ENCODE data around the gene TSPAN32.

TSPAN32 gene

GRCh38 chr11:2298795-2299761 is 2.7 kb upstream of the TSPAN32 start:
- ChIA-PET POLR2A (no interaction called here), CTCF (interaction anchor here (1.0 to 17.1 kb wide), 3 partner anchors 11 to 122 kb away, joined by 3 to 485 read pairs (median 8); no protein-coding TSS in a partner anchor)
- peak; percentile 15 for TF ChIP-seq CTCF (IDR thresholded peaks at IDR 0.05; ENCODE audit: control extremely low read depth, extremely low read depth, low read depth, missing control alignments)
- no peak for DNase-seq (ENCODE audit: extremely low spot score)

DNA sequence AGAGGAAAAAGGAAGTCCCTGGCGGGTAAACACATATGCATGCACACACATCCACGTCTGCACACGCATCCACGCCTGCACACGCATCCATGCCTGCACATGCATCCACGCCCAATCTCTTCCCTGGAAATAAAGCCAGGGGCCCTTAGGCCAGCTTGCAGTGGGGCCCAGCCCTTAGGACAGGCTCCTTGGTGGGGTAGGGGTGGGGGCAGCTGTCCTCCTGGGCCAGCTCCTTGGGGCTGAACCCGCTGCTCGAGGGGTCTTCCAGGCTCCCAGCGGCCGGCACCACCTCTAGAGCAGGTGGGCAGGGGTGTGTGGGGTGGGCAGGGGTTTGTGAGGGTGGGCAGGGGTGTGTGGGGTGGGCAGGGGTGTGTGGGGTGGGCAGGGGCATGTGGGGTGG is 2.0 kb upstream of the TSPAN32 start:
- ChIA-PET CTCF (interaction anchor here (2.3 to 17.1 kb wide), 2 partner anchors 102 to 121 kb away, joined by 8 to 485 read pairs; no protein-coding TSS in a partner anchor), POLR2A (no interaction called here)
- TF ChIP-seq CTCF (IDR thresholded peaks at IDR 0.05; ENCODE audit: control extremely low read depth, extremely low read depth, low read depth, missing control alignments) = no peak
- DNase-seq (ENCODE audit: extremely low spot score) = no peak

DNA sequence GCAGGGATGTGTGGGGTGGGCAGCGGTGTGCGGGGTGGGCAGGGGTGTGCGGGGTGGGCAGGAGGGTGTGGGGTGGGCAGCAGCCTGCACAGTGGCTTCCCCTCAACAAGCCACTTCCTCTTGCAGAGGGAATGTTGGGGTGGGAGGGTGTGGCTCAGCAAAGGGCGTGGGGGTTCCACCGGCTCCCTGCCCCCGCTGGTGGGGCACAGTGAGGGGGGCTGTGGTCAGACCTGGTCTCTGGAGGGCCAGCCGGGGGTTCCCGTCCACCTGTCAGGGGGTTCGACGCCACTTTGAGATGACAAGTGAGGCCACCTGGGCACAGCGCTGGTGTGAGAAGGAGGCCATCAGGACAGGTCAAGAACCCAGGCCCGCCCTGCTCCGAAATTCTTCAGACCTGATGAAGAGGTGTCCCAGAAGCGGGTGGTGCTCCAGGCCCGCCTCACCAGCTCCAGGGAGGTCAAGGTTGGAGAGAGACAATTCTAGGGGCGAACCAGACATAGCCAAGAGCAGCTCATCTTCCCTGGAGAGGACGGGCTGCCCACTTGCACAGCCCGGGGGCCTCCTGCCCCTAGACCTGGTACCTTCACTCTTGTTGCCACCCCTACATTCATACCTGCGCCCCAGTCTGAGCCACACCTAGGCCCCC is 1.4 kb upstream of the TSPAN32 start:
- TF ChIP-seq CTCF (IDR thresholded peaks at IDR 0.05; ENCODE audit: control extremely low read depth, extremely low read depth, low read depth, missing control alignments) = no peak
- no peak for DNase-seq (ENCODE audit: extremely low spot score)
- ChIA-PET POLR2A (no interaction called here), CTCF (interaction anchor here (0.8 to 17.1 kb wide), 3 partner anchors 11 to 127 kb away, joined by 3 to 485 read pairs (median 3); no protein-coding TSS in a partner anchor)

DNA sequence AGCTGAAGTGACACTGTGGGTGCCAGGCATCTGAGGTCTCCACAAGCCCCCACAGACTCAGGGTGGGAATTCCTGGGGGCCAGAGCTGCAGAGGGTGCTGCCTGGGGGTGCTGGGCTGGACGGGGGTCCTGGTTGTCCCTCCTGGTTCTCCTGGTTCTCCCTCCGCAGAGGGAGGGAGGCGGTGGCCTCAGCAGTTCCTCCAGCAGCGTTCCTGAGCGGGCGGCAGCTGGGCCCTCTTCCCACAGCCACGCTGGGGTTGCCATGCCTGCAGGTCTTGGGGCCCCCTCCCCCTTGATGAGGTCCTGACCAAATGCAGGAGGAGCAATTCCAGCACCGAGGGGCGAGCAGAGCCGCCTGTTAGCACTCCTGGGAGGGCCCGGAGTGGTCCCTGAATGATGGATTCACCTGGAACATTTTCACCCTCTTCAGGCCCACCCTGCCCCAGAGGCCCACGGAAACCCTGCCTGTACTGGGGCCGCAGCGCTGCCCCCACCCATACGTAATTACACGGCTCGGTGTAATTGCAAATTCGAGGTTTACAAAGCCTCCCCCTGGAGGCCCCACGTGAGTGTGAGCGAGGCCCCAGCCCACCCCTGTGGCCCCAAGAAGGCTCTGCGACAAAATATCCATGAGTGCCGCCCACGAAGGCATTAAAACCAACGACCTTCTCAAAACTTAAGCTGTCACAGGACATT is 730 bp upstream of the TSPAN32 start:
- DNase-seq (ENCODE audit: extremely low spot score) = no peak
- CTCF ChIA-PET = interaction anchor here (0.8 to 17.1 kb wide), 3 partner anchors 10 to 127 kb away, joined by 3 to 485 read pairs (median 3); no protein-coding TSS in a partner anchor
- POLR2A ChIA-PET = interaction anchor here (0.6 kb wide), 1 partner anchor 118 kb away, joined by 4 read pairs; no protein-coding TSS in a partner anchor
- TF ChIP-seq CTCF (IDR thresholded peaks at IDR 0.05; ENCODE audit: control extremely low read depth, extremely low read depth, low read depth, missing control alignments) = no peak

DNA sequence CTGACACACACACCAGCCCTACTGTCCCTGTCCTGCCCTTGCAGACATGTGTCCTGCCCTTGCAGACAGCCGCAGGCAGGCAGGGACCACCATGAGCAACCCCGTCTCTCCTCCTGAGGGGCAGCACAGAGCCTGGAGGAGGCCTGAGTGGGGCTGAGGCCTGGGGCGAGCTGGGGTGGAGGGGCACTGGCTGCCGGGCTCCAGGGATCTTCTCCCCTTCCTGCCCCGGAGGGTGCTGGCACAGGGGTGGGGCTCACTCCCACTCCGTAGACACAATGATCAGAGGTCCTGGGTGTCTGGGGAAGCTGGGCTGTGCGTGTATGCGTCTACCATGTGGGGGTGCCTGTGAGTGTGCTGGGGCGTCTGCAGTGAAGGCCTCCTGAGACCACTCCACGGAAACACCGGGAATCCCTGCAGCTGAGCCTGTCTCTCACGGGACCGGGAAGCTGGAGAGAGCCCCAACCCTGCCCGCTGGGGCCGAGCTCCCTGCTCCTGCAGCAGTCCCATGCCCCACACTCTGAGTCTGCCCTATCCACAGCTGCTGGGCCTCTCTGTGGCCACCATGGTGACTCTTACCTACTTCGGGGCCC is 588 bp downstream of the TSPAN32 start:
- DNase-seq (ENCODE audit: extremely low spot score) = no peak
- ChIA-PET POLR2A (no interaction called here), CTCF (interaction anchor here (1.3 to 17.1 kb wide), 2 partner anchors 108 to 119 kb away, joined by 4 to 485 read pairs; no protein-coding TSS in a partner anchor)
- no peak for TF ChIP-seq CTCF (IDR thresholded peaks at IDR 0.05; ENCODE audit: control extremely low read depth, extremely low read depth, low read depth, missing control alignments)

All from GM10248 (cell line).